HEK293T (cell line): ENCODE data around the gene COL19A1.

Source experiments
- CTBP1 ChIP-seq: fragments of 450-650 bp; IDR thresholded peaks from 2 replicates; pipeline ENCODE4 v1.6.1; 2016; ENCODE audit warnings: borderline replicate concordance
- ELF4 ChIP-seq: fragments of 450-650 bp; IDR thresholded peaks from 2 replicates; pipeline ENCODE4 v1.6.1; 2017; ENCODE audit warnings: antibody characterized with exemption
- FOXA1 ChIP-seq: fragments of 450-650 bp; IDR thresholded peaks from 2 replicates; pipeline ENCODE4 v1.6.1; 2016; ENCODE audit warnings: mild to moderate bottlenecking
- FOXK2 ChIP-seq: fragments of 450-650 bp; IDR thresholded peaks from 2 replicates; pipeline ENCODE4 v1.6.1; 2016; ENCODE audit warnings: mild to moderate bottlenecking
- FOXM1 ChIP-seq: fragments of 450-650 bp; IDR thresholded peaks from 2 replicates; pipeline ENCODE4 v1.6.1; 2017; ENCODE audit warnings: mild to moderate bottlenecking, borderline replicate concordance
- SP1 ChIP-seq: fragments of 450-650 bp; IDR thresholded peaks from 2 replicates; pipeline ENCODE4 v1.6.1; 2017
- SUZ12 ChIP-seq: fragments of 450-650 bp; IDR thresholded peaks from 2 replicates; pipeline ENCODE4 v1.6.1; 2016; ENCODE audit warnings: mild to moderate bottlenecking
- TARDBP ChIP-seq: fragments of 450-650 bp; IDR thresholded peaks from 2 replicates; pipeline ENCODE4 v1.6.1; 2016
- ZNF384 ChIP-seq: fragments of 450-650 bp; IDR thresholded peaks from 2 replicates; pipeline ENCODE4 v1.6.1; 2016
- TF ChIP-seq, protein P1 (sequence below): fragments of 450-650 bp; IDR thresholded peaks from 2 replicates; pipeline ENCODE4 v1.6.1; 2016

DNA sequence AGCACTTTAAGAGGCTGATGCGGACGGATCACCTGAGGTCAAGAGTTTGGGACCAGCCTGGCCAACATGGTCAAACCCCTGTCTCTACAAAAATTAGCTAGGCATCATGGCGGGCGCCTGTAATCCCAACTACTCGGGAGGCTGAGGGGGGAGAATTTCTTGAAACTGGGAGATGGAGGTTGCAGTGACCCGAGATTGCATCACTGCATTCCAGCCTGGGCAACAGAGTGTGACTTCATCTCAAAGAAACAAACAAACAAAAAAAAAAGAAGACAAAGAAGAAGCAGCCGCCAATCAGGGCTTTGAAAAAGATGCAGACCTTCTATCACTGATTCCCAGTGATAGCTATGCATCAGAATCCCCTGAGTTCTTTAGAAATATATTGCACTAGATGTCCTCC, 379.8 kb downstream of the COL19A1 start:
- TF ChIP-seq, protein P1, sequence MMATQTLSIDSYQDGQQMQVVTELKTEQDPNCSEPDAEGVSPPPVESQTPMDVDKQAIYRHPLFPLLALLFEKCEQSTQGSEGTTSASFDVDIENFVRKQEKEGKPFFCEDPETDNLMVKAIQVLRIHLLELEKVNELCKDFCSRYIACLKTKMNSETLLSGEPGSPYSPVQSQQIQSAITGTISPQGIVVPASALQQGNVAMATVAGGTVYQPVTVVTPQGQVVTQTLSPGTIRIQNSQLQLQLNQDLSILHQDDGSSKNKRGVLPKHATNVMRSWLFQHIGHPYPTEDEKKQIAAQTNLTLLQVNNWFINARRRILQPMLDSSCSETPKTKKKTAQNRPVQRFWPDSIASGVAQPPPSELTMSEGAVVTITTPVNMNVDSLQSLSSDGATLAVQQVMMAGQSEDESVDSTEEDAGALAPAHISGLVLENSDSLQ, result no peak
- TF ChIP-seq SP1 (no peak), CTBP1 (no peak), ELF4 (no peak), SUZ12 (no peak), ZNF384 (no peak), FOXA1 (no peak), FOXK2 (no peak), FOXM1 (no peak), TARDBP (no peak)
